G401.6 (cell line): Measurements from ENCODE around the gene COPB1.
"Not testable (repeated sequence)": the region's sequence is repeated elsewhere in the genome, so short reads cannot be mapped to it uniquely, and the experiment has no call there.

Experiments used
- FAIRE-seq: peaks from 2 replicates; lab custom pipeline; 2012; peaks lifted over from hg19 to GRCh38; lab: Jason Lieb, UNC

The COPB1 gene

GRCh38 chr11:14499560-14500180 lies at the start of gene COPB1:
Gene COPB1 (minus strand): TSS chr11:14499811. CDS start chr11:14498928, 883 bp downstream.
- FAIRE-seq: peak; percentile 90

GRCh38 chr11:14547440-14547839 lies 47.8 kb upstream of the COPB1 start:
- FAIRE-seq: no peak

DNA sequence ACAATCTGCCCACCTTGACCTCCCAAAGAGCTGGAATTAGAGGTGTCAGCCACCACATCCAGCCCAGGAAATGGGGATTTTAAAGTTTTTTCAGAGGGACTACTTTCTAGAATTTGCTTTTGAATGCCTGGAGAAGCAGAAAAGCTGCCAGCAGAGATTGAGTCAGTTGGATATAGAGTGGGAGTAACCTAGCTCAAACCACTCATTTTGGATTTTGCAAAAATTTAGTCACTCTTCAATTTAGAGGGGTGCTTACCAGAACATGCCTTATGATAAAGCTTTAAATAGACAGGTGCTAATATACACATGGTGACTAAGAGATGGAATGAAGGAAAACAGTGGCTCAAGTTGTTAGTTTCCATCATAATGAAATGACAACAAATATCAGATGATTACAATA lies 47.1 kb upstream of the COPB1 start:
- FAIRE-seq: no peak

- no peak for FAIRE-seq
These were observed 45.0 kb upstream of the COPB1 start for GRCh38 chr11:14544611-14545010.

GRCh38 chr11:14543260-14543659 lies 43.6 kb upstream of the COPB1 start:
- no peak for FAIRE-seq

- no peak for FAIRE-seq
These were observed 42.7 kb upstream of the COPB1 start for GRCh38 chr11:14542324-14542723.

DNA sequence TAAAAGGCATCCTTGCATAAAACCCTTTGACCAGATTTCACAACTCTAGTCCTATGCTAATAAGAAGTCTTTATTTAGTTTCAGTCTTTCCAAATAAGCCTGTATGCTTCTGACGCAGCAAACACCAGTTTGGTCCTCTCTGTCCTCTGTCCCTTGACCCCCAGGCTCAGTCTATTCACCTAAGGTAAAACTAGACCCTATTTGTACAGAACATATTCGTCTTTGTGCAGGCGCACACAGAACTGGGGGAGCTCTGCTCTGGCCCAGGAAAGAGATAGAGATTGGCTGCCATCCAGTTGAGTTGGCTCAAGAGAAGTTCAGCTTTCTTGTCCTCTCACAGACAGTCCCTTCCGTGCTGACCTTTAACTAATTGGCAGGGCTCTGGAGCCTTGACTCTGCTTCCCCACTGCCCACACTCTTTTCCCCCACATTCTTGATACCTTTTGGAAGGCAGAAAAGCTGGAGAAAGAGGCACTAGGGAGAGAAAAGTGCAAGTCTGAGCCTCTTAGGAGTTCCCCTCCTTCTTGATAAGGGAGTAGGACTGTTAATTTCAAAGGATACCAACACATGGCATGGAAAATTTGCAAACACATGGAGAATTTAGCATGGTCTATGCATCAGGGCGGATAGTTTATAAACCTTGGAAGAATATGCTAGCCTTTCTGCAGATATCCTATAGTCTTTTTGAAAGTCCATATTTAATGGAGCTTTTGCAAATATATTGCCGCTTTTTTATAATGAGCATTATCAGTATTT lies 41.8 kb upstream of the COPB1 start:
- FAIRE-seq: no peak

DNA sequence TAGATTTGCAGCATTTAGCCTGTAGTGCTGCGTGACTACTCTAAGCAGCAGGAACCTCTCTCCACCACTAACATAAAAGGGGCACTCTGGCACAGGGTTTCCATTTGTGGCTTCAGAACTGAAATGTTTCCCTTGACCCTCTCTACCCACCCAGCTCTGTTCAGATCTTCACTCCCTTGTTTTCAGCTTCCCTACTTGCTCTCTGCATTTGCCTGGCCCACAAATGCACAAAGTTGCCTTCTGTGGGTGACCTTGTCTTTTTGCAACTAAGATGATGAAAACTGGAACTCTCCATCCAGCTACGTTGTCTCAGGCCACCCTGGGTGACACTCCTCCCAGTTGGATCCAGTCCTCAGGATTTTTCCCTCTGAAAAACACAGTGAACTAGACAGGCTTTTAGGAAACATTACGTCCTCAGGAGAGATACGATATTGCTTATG lies 40.4 kb upstream of the COPB1 start:
- no peak for FAIRE-seq

DNA sequence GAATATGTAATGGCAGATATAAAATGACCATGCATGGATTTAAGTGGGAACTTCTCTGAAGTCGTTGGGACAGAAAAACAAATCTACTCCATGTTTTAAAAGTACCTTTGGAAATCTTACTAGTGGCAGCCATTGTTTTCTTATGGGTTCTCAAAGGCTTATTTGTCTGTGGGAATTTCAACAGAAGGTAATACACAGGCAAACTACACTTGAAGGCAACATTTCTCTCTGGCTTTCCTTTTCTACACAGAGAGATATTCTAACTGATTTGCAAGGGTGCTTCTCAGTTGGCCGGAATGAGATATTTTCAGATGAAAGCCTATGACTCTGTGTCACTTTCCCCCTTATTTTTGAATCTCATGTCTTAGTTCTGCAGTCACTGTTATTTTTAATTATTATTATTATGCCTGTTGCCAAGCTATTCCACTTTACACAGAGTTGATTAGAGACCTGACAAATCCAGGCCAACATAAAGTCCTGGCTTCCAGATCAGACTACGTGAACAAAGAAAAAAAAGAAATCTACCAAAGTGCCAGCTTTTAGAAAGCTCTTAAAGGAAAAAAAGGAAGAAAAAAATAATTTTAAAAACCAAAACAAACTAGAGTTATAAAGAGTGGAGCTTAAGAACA lies 39.4 kb upstream of the COPB1 start:
- no peak for FAIRE-seq

DNA sequence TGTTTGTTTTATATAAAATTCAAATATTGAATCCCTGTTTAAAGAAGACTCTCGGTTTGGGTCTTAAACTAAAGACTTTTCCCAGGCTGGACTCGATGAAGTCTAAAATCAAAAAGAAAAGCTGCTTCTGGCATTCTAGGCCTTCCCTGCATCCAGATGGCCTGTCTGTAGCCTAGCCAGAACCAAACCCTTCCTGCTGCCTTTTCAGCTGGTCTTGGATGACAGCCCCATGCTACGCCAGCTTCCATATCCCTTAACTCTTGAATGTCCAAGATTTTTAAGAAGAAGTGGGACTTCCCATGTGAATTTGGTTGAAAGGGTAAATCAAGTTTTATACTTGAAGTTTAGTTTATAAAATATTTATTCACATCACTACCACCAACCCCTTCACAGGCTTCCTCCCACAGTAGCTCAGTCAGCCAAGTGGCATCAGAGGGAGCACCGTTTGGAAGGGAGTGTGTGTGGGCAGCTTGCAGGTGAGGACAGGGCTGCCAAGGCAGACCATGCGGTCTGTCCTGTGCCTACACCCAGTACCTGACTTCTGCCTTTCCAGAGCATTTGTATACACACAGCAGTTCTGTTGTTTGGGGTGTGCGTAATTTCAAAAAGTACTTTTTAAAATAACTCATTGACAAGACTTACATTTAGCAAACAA lies 38.8 kb upstream of the COPB1 start:
- no peak for FAIRE-seq

DNA sequence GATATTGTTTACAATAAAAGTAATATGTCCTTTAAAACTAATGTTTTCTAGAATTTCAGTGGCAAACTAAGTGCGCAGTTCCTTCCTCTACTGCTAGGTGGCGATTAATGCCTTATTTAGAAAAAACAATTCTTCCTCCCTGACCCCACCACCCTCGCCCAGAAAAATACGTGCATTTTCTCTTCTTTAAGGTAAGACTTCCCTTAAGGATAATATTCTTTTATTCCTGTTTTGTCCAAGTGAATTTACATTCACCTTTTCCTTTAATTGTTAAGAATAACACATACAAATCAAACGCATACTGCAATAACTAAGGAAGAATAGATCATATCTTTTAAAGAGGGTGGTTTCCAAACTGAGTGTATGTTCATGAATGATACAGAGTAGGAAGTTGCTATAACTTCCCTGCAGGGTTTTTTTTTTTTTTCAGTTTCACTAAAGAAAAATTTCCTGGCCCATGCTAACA lies 37.6 kb upstream of the COPB1 start:
- FAIRE-seq: peak; percentile 90

GRCh38 chr11:14535166-14535565 lies 35.6 kb upstream of the COPB1 start:
- not testable (repeated sequence) for FAIRE-seq

GRCh38 chr11:14529951-14530350 lies 30.3 kb upstream of the COPB1 start:
- FAIRE-seq: no peak

DNA sequence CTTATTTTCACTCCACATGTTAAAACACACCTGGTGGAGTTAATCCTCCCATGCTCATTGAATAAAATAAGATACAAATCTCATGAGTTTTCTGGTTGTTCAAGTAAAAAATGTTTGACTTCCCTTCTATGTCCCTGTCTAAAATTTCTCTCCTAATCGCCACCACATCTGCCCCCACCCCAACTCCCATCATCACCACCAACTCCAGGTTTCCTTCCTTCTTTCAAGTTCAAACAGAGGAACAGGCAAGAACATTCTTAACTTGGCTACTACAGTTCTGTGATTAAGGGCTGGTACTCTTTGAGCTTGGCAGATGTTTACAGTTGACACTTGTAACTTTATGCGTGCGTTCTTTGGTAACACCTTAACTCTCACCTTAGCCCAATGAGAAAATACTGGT lies 29.7 kb upstream of the COPB1 start:
- no peak for FAIRE-seq

DNA sequence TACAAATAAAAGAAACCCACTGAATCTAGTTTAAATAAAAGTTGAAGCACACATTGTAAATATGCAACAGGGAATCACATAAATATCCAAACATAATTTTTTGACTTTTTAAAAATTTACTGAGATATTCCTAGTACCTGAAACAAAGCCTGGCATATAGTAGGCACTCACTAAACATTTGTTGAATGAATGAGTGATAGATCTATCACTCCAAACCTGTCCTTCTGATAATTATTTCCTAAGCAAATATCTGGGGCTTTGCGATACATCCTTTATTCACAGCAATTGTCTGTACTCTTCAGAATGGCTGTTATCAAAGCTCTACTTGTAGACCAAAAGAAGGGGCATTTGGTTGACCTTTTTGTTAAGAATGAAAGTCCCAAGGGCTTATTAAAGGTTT lies 23.2 kb upstream of the COPB1 start:
- no peak for FAIRE-seq

DNA sequence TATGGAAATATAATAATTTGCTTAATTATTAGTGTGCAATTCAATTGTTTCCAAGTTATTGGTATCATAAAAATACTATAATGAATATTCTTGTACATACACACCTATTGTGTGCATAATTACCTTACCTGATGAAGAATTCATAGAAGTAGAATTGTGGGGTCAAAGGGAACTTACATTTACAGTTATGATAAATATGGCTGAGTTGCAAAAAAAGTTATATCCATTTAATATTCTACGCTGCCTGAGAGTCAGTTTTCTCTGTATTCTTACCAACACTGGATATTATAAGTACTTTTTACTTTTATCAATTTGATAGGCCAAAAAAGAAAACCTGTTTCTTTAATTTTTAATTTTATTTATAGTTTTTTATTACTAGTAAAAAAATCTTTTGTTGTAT lies 22.6 kb upstream of the COPB1 start:
- no peak for FAIRE-seq

GRCh38 chr11:14520747-14521151 lies 21.1 kb upstream of the COPB1 start:
- no peak for FAIRE-seq

DNA sequence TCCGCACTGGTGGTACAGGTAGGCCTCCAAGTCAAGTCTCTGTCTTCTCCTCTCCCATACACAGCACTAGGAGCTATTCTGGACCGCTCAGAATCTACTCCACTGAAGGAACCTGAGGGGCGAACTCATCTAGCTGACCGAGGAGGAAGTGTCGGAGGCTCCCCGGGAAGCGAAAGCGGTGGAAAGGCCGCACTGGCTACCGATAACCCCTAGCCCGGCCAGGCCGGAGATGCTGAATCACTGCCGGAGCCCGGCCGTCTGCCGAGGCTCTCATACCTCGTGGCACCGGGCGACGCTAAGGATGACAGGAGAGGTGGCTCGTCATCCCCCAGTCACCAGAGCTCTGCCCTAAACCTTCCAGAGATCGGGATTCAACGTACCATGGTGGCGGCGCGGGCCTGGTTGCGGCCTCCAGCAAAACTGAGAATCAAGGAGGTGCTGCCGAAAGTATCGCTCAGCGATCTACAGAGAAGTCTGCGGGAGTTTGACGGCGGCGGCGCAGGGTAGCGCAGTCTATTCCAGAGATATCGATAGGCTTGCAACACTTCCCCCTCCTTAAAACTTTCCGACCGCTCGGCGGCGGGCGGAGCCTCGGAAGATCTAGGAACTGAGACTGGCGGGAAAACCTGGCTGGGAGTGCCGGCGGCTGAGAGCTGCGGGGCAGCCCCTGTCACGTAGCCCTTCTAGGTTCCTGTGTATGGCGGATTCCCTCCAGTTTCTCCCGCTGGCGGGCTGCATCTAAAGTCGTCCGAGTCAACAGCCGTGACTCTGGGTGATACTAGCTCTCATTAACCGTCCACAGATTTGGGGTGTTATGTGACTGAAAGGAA lies 20.5 kb upstream of the COPB1 start, which contains the start of gene PSMA1:
PSMA1 (minus strand) TSS at position 470 of the 830 bp plus-strand sequence; CDS start at position 383, 87 bp downstream.
- FAIRE-seq: peak; percentile 95

- no peak for FAIRE-seq
These were observed 19.9 kb upstream of the COPB1 start for GRCh38 chr11:14519597-14519916.

DNA sequence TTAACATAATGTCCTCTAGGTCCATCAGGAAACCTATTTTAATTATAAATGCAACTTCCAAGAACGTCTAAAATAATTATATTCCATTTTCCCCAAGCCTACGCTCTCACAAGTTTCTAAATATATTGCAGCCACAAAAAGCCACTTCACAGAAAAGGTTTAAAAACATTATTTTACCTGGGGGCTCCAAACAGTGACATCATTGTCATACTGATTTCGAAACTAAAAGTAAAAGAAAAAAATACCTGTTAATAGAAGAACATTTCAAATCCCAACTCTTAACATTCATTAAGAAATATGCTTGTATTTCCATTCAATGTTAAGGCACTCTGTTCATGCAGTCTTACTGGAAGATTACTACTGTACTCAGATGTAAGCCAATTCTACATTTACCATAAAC lies 19.2 kb upstream of the COPB1 start:
- no peak for FAIRE-seq

DNA sequence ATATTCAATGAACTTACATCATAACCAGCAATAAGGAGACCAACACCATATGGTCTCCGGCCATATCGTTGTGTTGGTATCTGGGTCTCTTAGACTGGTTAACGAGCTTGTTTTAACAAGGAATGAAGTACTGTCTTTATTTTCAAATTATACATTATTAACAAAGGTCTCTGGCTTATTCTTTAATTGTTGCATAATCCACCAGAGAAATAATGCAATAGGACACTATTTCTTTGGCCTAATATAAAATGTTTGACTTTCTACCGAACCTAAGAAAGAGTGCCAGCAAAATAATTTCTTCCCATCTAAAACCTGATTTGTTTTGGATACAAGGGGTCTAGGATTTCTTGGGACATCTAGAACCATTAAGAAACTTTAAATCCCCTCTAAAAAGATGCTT lies 14.2 kb upstream of the COPB1 start:
- no peak for FAIRE-seq

DNA sequence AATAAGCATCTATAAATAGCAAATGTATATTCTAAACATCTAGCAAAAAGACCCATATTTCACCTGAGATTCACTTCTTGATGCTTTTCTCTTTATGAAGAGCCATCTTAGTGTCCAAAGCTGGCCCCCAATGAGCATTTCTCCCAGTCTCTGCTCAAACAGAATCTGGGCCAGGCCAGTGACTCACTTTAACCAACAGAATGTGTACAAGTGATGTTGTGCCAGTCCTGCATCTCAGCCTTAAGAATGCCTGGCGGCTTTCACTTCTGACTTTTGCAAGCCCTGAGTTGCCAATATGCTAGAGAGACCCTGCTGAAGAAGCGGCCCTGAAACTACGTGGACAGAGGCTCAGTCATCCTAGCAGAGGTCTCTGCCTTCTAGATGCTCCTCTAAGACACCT lies 6.9 kb upstream of the COPB1 start:
- FAIRE-seq: no peak
